Adrenal gland (tissue), 12 donors: Measurements from ENCODE around the gene VEPH1. TPM values are rescaled to one million over a fixed set of nuclear protein-coding genes. Genes with fewer than 3 reads are reported as not detected.

Experiments
- DNase-seq, 7 donors: peaks; one replicate each; pipeline ENCODE4 v3.0.0-alpha.2; 2019 to 2020
- H3K27ac ChIP-seq, 5 donors: fragments of 200-600 bp; sonication (generic) in 4 of 5; 1 replicate in 3 of 5; 2 replicates in 2 of 5; pipeline versions ENCODE4 v1.5.1 to v1.8.0; 2016 to 2020; ENCODE audit warnings: mild to moderate bottlenecking in 1 of 5
- H3K27me3 ChIP-seq: fragments of 200-600 bp; 2 replicates; pipeline ENCODE4 v1.8.0; 2021
- H3K36me3 ChIP-seq, 2 donors: fragments of 200-600 bp; replicated peaks in 1 of 2; 1 replicate in 1 of 2; 2 replicates in 1 of 2; pipeline versions ENCODE4 v1.5.1 to v1.8.0; 2018 to 2022
- H3K4me1 ChIP-seq, 2 donors: fragments of 200-600 bp; replicated peaks in 1 of 2; 1 replicate in 1 of 2; 2 replicates in 1 of 2; pipeline versions ENCODE4 v1.5.1 to v1.8.0; 2018 to 2021
- H3K4me3 ChIP-seq, 4 donors: fragments of 200-600 bp; sonication (generic) in 3 of 4; one replicate each; pipeline ENCODE4 v1.5.1; 2016 to 2018
- H3K9me3 ChIP-seq, 3 donors: fragments of 200-600 bp; sonication (generic) in 1 of 3; replicated peaks in 1 of 3; 1 replicate in 2 of 3; 2 replicates in 1 of 3; pipeline versions ENCODE4 v1.5.1 to v1.8.0; 2016 to 2021
- POLR2A ChIP-seq, 2 donors: fragments of 450-650 bp; IDR thresholded peaks; one replicate each; pipeline ENCODE4 v1.6.1; 2017; ENCODE audit warnings: antibody characterized with exemption in 2 of 2, mild to moderate bottlenecking in 2 of 2, moderate library complexity in 1 of 2
- WGBS, 4 donors: extraction: QIAGEN DNeasy Blood & Tissue Kit in 2 of 4; methylation state at CpG; one replicate each; pipeline versions ENCODE4 v1.1.5 to v1.1.7; 2013 to 2017; 5-methylcytosine and 5-hydroxymethylcytosine counted together
- intact Hi-C, 2 donors: fragments of 100-400 bp; cut with DNase I; formaldehyde crosslinking; loops; one replicate each; pipeline versions ENCODE4 v1.14.1 to v1.15.0; 2022 to 2023
- polyA plus RNA-seq, 3 donors: library from polyadenylated mRNA; stranded (reverse); fragments of 200-250 nt in 2 of 3; fragments of 350-450 nt in 1 of 3; fragmentation: Illumina TruSeq in 1 of 3; extraction: RNeasy Lipid Tissue Mini Kit (QIAGEN cat#74804) in 1 of 3; gene quantifications; one replicate each; pipeline ENCODE4 v1.2.3, GENCODE V29; 2013 to 2014
- total RNA-seq, 9 donors: library from RNA; depleted of rRNA in 4 of 9; stranded (reverse); fragments of >200 nt in 4 of 9; fragments of 120-200 nt in 1 of 9; fragmentation: NEBNext Ultra II Directional in 1 of 9; extraction: Animal tissue kit (Norgen Biotek cat#: 25700) in 1 of 9; gene quantifications; one replicate each; pipeline versions ENCODE4 v1.1.0 to v1.2.4, GENCODE V29; 2013 to 2023
- TF ChIP-seq, protein P1 (sequence below), 6 experiments: fragments of 450-650 bp in 4 of 6; fragments of 200-600 bp in 2 of 6; sonication (generic) in 1 of 6; IDR thresholded peaks; 1 replicate in 5 of 6; 2 replicates in 1 of 6; pipeline versions ENCODE4 v1.5.1 to v1.8.0; 2016 to 2021; ENCODE audit warnings: antibody characterized with exemption in 6 of 6, mild to moderate bottlenecking in 2 of 6, moderate library complexity in 1 of 6
- donor health status: healthy with polysubstance abuse.
- donor health status: Bipolar disorder and iron deficiency.
- donor health status: DM: yes; HTN: yes; CAD: no.
- donor health status: DM: no; HTN: no; CAD: no.
- donor health status: DM: no; HTN: no; CAD: no.
- donor health status: DM: yes; HTN: yes; CAD: no.

VEPH1 gene
- total and polyA plus RNA-seq, 12 donors: 16.0 to 124 (median 55.2) TPM

GRCh38 chr3:157318639-157319288 is 184.5 kb downstream of the VEPH1 start:
- Histone ChIP-seq H3K36me3 (no peaks in the 10 kb centered on the region), H3K4me3 (no peak overlapping the region), H3K9me3 (no peaks in the 10 kb centered on the region), H3K27me3 (no peaks in the 10 kb centered on the region), H3K4me1 (peaks cover 0 to 5% of the 10 kb centered on the region in 2 donors), H3K27ac (no peak overlapping the region)
- intact Hi-C loops: no loop called here
- TF ChIP-seq, protein P1, sequence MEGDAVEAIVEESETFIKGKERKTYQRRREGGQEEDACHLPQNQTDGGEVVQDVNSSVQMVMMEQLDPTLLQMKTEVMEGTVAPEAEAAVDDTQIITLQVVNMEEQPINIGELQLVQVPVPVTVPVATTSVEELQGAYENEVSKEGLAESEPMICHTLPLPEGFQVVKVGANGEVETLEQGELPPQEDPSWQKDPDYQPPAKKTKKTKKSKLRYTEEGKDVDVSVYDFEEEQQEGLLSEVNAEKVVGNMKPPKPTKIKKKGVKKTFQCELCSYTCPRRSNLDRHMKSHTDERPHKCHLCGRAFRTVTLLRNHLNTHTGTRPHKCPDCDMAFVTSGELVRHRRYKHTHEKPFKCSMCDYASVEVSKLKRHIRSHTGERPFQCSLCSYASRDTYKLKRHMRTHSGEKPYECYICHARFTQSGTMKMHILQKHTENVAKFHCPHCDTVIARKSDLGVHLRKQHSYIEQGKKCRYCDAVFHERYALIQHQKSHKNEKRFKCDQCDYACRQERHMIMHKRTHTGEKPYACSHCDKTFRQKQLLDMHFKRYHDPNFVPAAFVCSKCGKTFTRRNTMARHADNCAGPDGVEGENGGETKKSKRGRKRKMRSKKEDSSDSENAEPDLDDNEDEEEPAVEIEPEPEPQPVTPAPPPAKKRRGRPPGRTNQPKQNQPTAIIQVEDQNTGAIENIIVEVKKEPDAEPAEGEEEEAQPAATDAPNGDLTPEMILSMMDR (IDR thresholded peaks at IDR 0.05): no peak
- no peak for TF ChIP-seq POLR2A (IDR thresholded peaks at IDR 0.05)
- no peak for DNase-seq
- WGBS, 4 donors: 78 to 80% (median 79%) methylated on average over 5 of the region's 5 CpGs

DNA sequence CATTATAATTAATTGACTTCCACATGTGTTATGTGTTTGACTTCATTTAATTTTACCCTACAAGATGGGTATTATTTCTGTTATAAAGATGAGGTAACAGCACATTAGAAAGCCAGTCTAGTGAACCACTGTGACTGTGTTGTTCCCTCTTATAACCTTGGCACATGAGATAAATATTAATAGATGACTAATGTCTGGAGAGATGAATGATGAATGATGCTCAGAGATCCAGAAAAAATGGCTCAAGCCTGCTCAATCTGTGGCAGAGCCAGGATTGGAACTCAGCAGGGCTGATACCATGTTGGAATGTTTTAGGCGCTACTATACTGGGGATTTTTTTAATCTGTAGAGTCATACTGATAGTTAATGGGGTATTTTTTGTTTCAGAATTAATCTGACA is 185.3 kb downstream of the VEPH1 start:
- no peaks in the 10 kb centered on the region for H3K36me3 ChIP-seq
- intact Hi-C loops: no loop called here
- no peak overlapping the region for H3K4me3 ChIP-seq
- TF ChIP-seq POLR2A (IDR thresholded peaks at IDR 0.05): no peak
- TF ChIP-seq, protein P1 (IDR thresholded peaks at IDR 0.05): no peak
- 59 to 70% (median 65%) methylated on average over 1 of the region's 1 CpG for WGBS, 4 donors
- H3K27me3 ChIP-seq: no peaks in the 10 kb centered on the region
- H3K27ac ChIP-seq: no peak overlapping the region
- peaks cover 0 to 5% of the 10 kb centered on the region in 2 donors for H3K4me1 ChIP-seq
- H3K9me3 ChIP-seq: no peaks in the 10 kb centered on the region
- peak in 4 of 7 donors; percentile 5 to 32 (median 24) for DNase-seq

- Histone ChIP-seq H3K4me3 (no peak overlapping the region), H3K27ac (no peak overlapping the region), H3K9me3 (no peaks in the 10 kb centered on the region), H3K36me3 (no peaks in the 10 kb centered on the region), H3K27me3 (no peaks in the 10 kb centered on the region), H3K4me1 (peaks cover 3 to 5% of the 10 kb centered on the region in 2 donors)
- WGBS, 4 donors: 94 to 99% (median 94%) methylated on average over 4 of the region's 4 CpGs
- TF ChIP-seq POLR2A (IDR thresholded peaks at IDR 0.05): no peak
- TF ChIP-seq, protein P1 (IDR thresholded peaks at IDR 0.05): no peak
- DNase-seq: no peak
- intact Hi-C loops: no loop called here
These were observed 190.0 kb downstream of the VEPH1 start for GRCh38 chr3:157313186-157313585.

- no peak overlapping the region for H3K27ac ChIP-seq
- no peak for TF ChIP-seq POLR2A (IDR thresholded peaks at IDR 0.05)
- TF ChIP-seq, protein P1 (IDR thresholded peaks at IDR 0.05): no peak
- H3K4me3 ChIP-seq: no peak overlapping the region
- peaks cover 0 to 3% of the 10 kb centered on the region in 2 donors for H3K4me1 ChIP-seq
- H3K36me3 ChIP-seq: no peaks in the 10 kb centered on the region
- no peaks in the 10 kb centered on the region for H3K9me3 ChIP-seq
- intact Hi-C loops: no loop called here
- no peak for DNase-seq
- H3K27me3 ChIP-seq: no peaks in the 10 kb centered on the region
These were observed 190.9 kb downstream of the VEPH1 start for GRCh38 chr3:157312376-157312745.
